Endothelial cell (in vitro differentiated cells): Measurements from ENCODE around the gene CDKL2. TPM values are rescaled to one million over a fixed set of nuclear protein-coding genes. Genes with fewer than 3 reads are reported as not detected.

Source experiments
- DNase-seq: peaks from one replicate; pipeline ENCODE4 v3.0.0; 2021; ENCODE audit warnings: low spot score
- H3K27ac Mint-ChIP-seq: one replicate; pipeline ENCODE4 v1.8.0; 2021; ENCODE audit warnings: mixed read lengths, inconsistent platforms; ENCODE audit not compliant: unreplicated experiment
- H3K27me3 Mint-ChIP-seq: one replicate; pipeline ENCODE4 v1.8.0; 2021; ENCODE audit warnings: mild to moderate bottlenecking, moderate library complexity, mixed read lengths, inconsistent platforms; ENCODE audit not compliant: unreplicated experiment
- H3K36me3 Mint-ChIP-seq: one replicate; pipeline ENCODE4 v1.8.0; 2021; ENCODE audit warnings: mild to moderate bottlenecking, low read depth, mixed read lengths, inconsistent platforms; ENCODE audit not compliant: unreplicated experiment
- H3K4me1 Mint-ChIP-seq: one replicate; pipeline ENCODE4 v1.8.0; 2021; ENCODE audit warnings: mild to moderate bottlenecking, mixed read lengths, inconsistent platforms; ENCODE audit not compliant: unreplicated experiment
- H3K4me3 Mint-ChIP-seq: one replicate; pipeline ENCODE4 v1.8.0; 2021; ENCODE audit warnings: mild to moderate bottlenecking, mixed read lengths, inconsistent platforms; ENCODE audit not compliant: unreplicated experiment
- H3K9me3 Mint-ChIP-seq: one replicate; pipeline ENCODE4 v1.8.0; 2021; ENCODE audit warnings: mixed read lengths, inconsistent platforms; ENCODE audit not compliant: unreplicated experiment
- CTCF ChIP-seq: fragments of 200-600 bp; sonication (generic); IDR thresholded peaks from one replicate; pipeline ENCODE4 v1.5.0; 2021; ENCODE audit warnings: antibody characterized with exemption; ENCODE audit not compliant: unreplicated experiment
- total RNA-seq: library from RNA; stranded (reverse); fragmentation: NEBNext Ultra II Directional; extraction: Animal tissue kit (Norgen Biotek cat#: 25700); gene quantifications from one replicate; pipeline ENCODE4 v1.2.1, GENCODE V29; 2021; ENCODE audit not compliant: unreplicated experiment

CDKL2 gene
- total RNA-seq, 1 donor from 2014 or later: 0.82 TPM

DNA sequence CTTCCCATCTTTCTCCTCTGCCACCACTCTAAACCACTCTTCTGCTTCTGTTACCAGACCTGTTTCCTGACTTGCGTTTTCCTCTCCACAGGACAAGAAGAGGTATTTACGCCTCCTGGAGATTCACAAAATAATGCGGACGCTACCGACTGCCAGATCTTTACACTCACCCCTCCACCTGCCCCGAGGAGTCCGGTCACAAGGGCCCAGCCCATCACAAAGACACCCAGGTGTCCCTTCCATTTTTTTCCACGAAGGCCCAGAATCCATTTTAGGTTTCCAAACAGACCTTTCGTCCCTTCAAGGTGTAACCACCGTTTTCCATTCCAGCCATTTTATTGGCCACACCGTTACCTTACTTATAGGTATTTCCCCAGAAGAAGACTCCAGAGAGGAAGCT is 66.3 kb downstream of the CDKL2 start:
- Mint-ChIP-seq H3K27ac (no peak overlapping the region), H3K36me3 (peaks cover 6% of the 10 kb centered on the region)
- TF ChIP-seq CTCF: no peak

DNA sequence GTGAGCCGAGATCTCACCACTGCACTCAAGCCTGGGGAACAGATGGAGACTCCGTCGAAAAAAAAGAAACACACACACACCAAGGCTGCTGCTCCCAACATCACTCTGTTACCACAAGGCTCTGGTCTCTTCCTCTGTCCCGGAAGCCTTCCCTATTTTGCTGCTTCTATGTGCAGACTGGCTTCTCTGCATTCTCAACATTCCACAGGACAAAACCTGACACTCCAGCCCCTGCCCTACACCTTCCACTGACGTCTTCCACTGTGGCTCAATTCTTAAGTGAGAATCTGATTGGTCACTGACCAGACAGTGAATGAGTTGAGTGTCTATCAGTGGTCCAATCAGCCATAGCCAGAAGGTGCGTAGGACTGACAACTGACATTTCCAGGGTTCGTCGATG is 68.5 kb downstream of the CDKL2 start:
- H3K9me3 Mint-ChIP-seq: no peaks in the 10 kb centered on the region

More for the DNA sequence above, 66.3 kb downstream of the CDKL2 start:
- DNase-seq: no peak
- no peaks in the 10 kb centered on the region for H3K9me3 Mint-ChIP-seq
- no peak overlapping the region for H3K4me3 Mint-ChIP-seq
- peaks cover 2% of the 10 kb centered on the region for H3K27me3 Mint-ChIP-seq
- no peaks in the 10 kb centered on the region for H3K4me1 Mint-ChIP-seq

DNA sequence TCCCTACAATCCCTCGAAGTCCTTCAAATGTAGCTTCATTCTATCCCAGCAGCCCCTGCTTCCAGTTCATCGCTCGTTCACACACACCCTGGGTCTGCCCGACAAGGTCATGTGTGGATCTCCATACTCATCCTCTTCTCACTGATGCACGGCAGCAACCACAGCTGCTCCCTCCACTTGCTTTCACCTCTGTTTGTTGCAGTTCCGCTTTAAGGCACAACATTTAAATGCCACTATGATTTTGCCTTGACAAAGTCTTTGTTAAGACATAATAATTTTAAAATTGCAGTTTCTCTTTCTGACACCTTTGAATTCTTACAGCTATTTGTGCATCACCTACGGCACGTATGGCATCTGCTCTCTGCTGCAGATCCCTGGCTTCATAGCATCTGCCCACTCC is 72.6 kb downstream of the CDKL2 start:
- H3K27me3 Mint-ChIP-seq: peaks cover 2% of the 10 kb centered on the region
- TF ChIP-seq CTCF: no peak
- no peaks in the 10 kb centered on the region for H3K4me1 Mint-ChIP-seq

More for the DNA sequence above, 68.5 kb downstream of the CDKL2 start:
- TF ChIP-seq CTCF: no peak
- peaks cover 2% of the 10 kb centered on the region for H3K27me3 Mint-ChIP-seq
- no peaks in the 10 kb centered on the region for H3K4me1 Mint-ChIP-seq
- no peak overlapping the region for H3K4me3 Mint-ChIP-seq
- no peak overlapping the region for H3K27ac Mint-ChIP-seq
- DNase-seq: no peak
- H3K36me3 Mint-ChIP-seq: no peaks in the 10 kb centered on the region

DNA sequence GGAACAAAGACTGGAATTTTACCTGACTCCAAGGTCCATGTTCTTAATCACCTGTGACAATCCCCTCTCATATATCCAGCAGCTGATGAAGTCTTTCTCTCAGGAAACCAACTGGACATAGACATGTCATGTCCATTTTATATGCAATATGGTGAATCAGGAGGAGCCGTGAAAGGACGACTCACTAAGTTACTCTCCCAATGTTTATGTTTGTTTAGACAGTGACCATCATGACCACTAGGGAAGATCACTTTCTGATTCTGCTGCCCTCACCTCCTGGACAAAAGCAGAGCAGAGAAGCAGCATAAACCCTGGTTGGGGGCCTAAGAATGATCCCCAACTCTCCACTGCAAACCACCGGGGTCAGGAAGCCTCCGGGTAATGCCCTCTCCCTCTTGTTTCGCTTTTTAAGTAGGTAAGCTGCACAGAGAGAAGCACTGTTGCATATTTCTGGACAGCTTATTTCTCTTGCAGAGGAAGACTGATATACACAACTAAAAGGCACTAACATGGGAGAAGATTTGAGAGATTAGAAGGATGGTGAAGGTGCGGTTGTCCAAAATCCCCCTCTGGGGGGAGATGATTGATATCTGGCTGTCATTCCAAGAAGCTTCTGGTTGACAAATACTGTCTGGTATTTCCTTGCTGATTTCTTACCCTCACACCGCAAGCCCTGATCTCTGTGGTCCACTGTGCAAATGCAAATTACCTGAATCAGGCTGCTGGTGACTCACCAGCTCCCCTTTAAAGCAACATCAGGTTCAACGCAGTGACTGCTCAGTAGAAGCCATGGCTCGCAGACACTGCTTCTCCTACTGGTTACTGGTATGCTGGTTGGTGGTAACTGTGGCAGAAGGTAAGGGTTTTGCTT is 74.8 kb downstream of the CDKL2 start, which contains the start of gene ODAPH:
Gene ODAPH (plus strand): TSS at position 773 of the 871 bp plus-strand sequence. CDS start 17 bp downstream, at position 790.
- no peaks in the 10 kb centered on the region for H3K36me3 Mint-ChIP-seq
- H3K27ac Mint-ChIP-seq: no peak within 1 kb of the TSS
- peaks cover 2% of the 10 kb centered on the region for H3K27me3 Mint-ChIP-seq
- no peaks in the 10 kb centered on the region for H3K9me3 Mint-ChIP-seq
- DNase-seq: no peak
- TF ChIP-seq CTCF: no peak
- H3K4me1 Mint-ChIP-seq: no peaks in the 10 kb centered on the region
- H3K4me3 Mint-ChIP-seq: no peak within 1 kb of the TSS

More for the DNA sequence above, 72.6 kb downstream of the CDKL2 start:
- no peak for DNase-seq
- Mint-ChIP-seq H3K27ac (no peak overlapping the region), H3K9me3 (no peaks in the 10 kb centered on the region), H3K4me3 (no peak overlapping the region), H3K36me3 (no peaks in the 10 kb centered on the region)

GRCh38 chr4:75552452-75552851 is 77.9 kb downstream of the CDKL2 start:
- Mint-ChIP-seq H3K27me3 (no peaks in the 10 kb centered on the region), H3K4me1 (peaks cover 3% of the 10 kb centered on the region), H3K9me3 (no peaks in the 10 kb centered on the region), H3K27ac (no peak overlapping the region), H3K36me3 (no peaks in the 10 kb centered on the region), H3K4me3 (no peak overlapping the region)
- no peak for TF ChIP-seq CTCF
- DNase-seq: no peak
